HepG2 (cell line): ENCODE measurements around the gene DCTN1. TPM values are rescaled to one million over a fixed set of nuclear protein-coding genes. Genes with fewer than 3 reads are reported as not detected.

Source experiments
- GATA4 ChIP-seq: sonication (generic); IDR thresholded peaks from 2 replicates; pipeline ENCODE4 v1.6.1; 2016; ENCODE audit warnings: antibody characterized with exemption, low read depth, borderline replicate concordance
- GZF1 ChIP-seq: sonication (generic); formaldehyde crosslinking; IDR thresholded peaks from 2 replicates; pipeline ENCODE4 v1.5.1; 2020; ENCODE audit warnings: mild to moderate bottlenecking, missing genetic modification reagents
- HOXA9 ChIP-seq: sonication (generic); formaldehyde crosslinking; IDR thresholded peaks from 2 replicates; pipeline ENCODE4 v1.8.1; 2022; ENCODE audit warnings: missing genetic modification reagents, mild to moderate bottlenecking, moderate library complexity, borderline replicate concordance
- JUNB ChIP-seq: sonication (generic); formaldehyde crosslinking; IDR thresholded peaks from 2 replicates; pipeline ENCODE4 v1.8.0; 2022; ENCODE audit warnings: missing genetic modification reagents, mild to moderate bottlenecking, borderline replicate concordance
- MAFK ChIP-seq, 2 experiments: IDR thresholded peaks in 1 of 2; conservative IDR thresholded peaks in 1 of 2; 2 replicates each; pipeline ENCODE4 v1.6.1; 2011; ENCODE audit warnings: improper control_type of control experiment in 2 of 2, low read length in 2 of 2
- MLLT10 ChIP-seq: sonication (generic); formaldehyde crosslinking; IDR thresholded peaks from 2 replicates; pipeline ENCODE4 v1.4.0; 2020; ENCODE audit warnings: missing genetic modification reagents
- NFYB ChIP-seq: sonication (generic); formaldehyde crosslinking; IDR thresholded peaks from 2 replicates; pipeline ENCODE4 v1.4.0; 2020; ENCODE audit warnings: missing genetic modification reagents
- RARG ChIP-seq: sonication (generic); formaldehyde crosslinking; IDR thresholded peaks from 2 replicates; pipeline ENCODE4 v1.4.0; 2020; ENCODE audit warnings: low read depth, mild to moderate bottlenecking, missing genetic modification reagents
- SMARCC2 ChIP-seq: fragments of 450-650 bp; IDR thresholded peaks from 2 replicates; pipeline ENCODE4 v1.6.1; 2017; ENCODE audit warnings: antibody characterized with exemption, mild to moderate bottlenecking
- ZBTB7A ChIP-seq: sonication (generic); formaldehyde crosslinking; IDR thresholded peaks from 2 replicates; pipeline ENCODE4 v1.8.0; 2022; ENCODE audit warnings: mild to moderate bottlenecking, missing genetic modification reagents
- ZBTB7B ChIP-seq: sonication (generic); formaldehyde crosslinking; IDR thresholded peaks from 2 replicates; pipeline ENCODE4 v1.4.0; 2020; ENCODE audit warnings: missing genetic modification reagents
- ZNF138 ChIP-seq: sonication (generic); formaldehyde crosslinking; IDR thresholded peaks from 2 replicates; pipeline ENCODE4 v1.5.0; 2020; ENCODE audit warnings: mild to moderate bottlenecking, low read depth, missing genetic modification reagents
- ZNF282 ChIP-seq: fragments of 450-650 bp; IDR thresholded peaks from 2 replicates; pipeline ENCODE4 v1.6.1; 2018; ENCODE audit not compliant: partially characterized antibody
- ZNF441 ChIP-seq: sonication (generic); formaldehyde crosslinking; IDR thresholded peaks from 2 replicates; pipeline ENCODE4 v1.7.0; 2021; ENCODE audit warnings: missing genetic modification reagents, borderline replicate concordance
- ZNF468 ChIP-seq: sonication (generic); formaldehyde crosslinking; IDR thresholded peaks from 2 replicates; pipeline ENCODE4 v1.8.0; 2022; ENCODE audit warnings: mild to moderate bottlenecking, moderate library complexity, missing genetic modification reagents
- ZNF543 ChIP-seq: sonication (generic); formaldehyde crosslinking; IDR thresholded peaks from 2 replicates; pipeline ENCODE4 v1.4.0; 2020; ENCODE audit warnings: mild to moderate bottlenecking, missing genetic modification reagents
- ZNF572 ChIP-seq: sonication (generic); formaldehyde crosslinking; IDR thresholded peaks from 2 replicates; pipeline ENCODE4 v1.5.1; 2020; ENCODE audit warnings: mild to moderate bottlenecking, missing genetic modification reagents
- ZNF616 ChIP-seq: sonication (generic); formaldehyde crosslinking; IDR thresholded peaks from 2 replicates; pipeline ENCODE4 v1.5.0; 2020; ENCODE audit warnings: low read depth, mild to moderate bottlenecking, missing genetic modification reagents
- ZNF776 ChIP-seq: sonication (generic); formaldehyde crosslinking; IDR thresholded peaks from 2 replicates; pipeline ENCODE4 v1.4.0; 2020; ENCODE audit warnings: mild to moderate bottlenecking, missing genetic modification reagents
- ZZZ3 ChIP-seq: sonication (generic); formaldehyde crosslinking; IDR thresholded peaks from 2 replicates; pipeline ENCODE4 v1.4.0; 2020; ENCODE audit warnings: missing genetic modification reagents, mild to moderate bottlenecking, borderline replicate concordance
- polyA plus RNA-seq, 8 experiments: library from polyadenylated mRNA; depleted of rRNA in 3 of 8; stranded (reverse) in 7 of 8; unstranded in 1 of 8; fragments of >200 nt; fragmentation: Illumina TruSeq in 4 of 8; extraction: Trizol in 4 of 8; gene quantifications; 2 replicates each; pipeline versions ENCODE4 v1.2.1 to v1.2.3, GENCODE V29; 2011 to 2016; ENCODE audit warnings: low read depth in 4 of 8, missing spikeins in 1 of 8, mixed read lengths in 1 of 8; ENCODE audit not compliant: insufficient read depth in 1 of 8
- total RNA-seq, 5 experiments: library from RNA; depleted of rRNA; stranded (reverse); fragments of >200 nt; fragmentation: Illumina TruSeq; extraction: Trizol; gene quantifications; 2 replicates each; pipeline ENCODE4 v1.2.3, GENCODE V29; 2016; ENCODE audit warnings: low read depth in 1 of 5
- TF ChIP-seq, protein P1 (sequence below): sonication (generic); formaldehyde crosslinking; IDR thresholded peaks from 2 replicates; pipeline ENCODE4 v1.5.0; 2020; ENCODE audit warnings: missing genetic modification reagents
- TF ChIP-seq, protein P2 (sequence below): sonication (generic); formaldehyde crosslinking; IDR thresholded peaks from 2 replicates; pipeline ENCODE4 v1.8.0; 2022; ENCODE audit warnings: mild to moderate bottlenecking, missing genetic modification reagents
- TF ChIP-seq, protein P3 (sequence below): sonication (generic); formaldehyde crosslinking; IDR thresholded peaks from 2 replicates; pipeline ENCODE4 v1.5.1; 2020; ENCODE audit warnings: missing genetic modification reagents, mild to moderate bottlenecking, borderline replicate concordance
- TF ChIP-seq, protein P4 (sequence below): sonication (generic); formaldehyde crosslinking; IDR thresholded peaks from 2 replicates; pipeline ENCODE4 v1.8.0; 2022; ENCODE audit warnings: missing genetic modification reagents, mild to moderate bottlenecking, moderate library complexity, borderline replicate concordance
- TF ChIP-seq, protein P5 (sequence below): sonication (generic); formaldehyde crosslinking; conservative IDR thresholded peaks from 2 replicates; pipeline ENCODE4 v1.4.0; 2020; ENCODE audit warnings: missing genetic modification reagents

Gene DCTN1
- total and polyA plus RNA-seq, 2 of the 13 experiments (the other 11 are each of a cell fraction or from before 2014, with no cell fraction given): 73.2 to 122 TPM

DNA sequence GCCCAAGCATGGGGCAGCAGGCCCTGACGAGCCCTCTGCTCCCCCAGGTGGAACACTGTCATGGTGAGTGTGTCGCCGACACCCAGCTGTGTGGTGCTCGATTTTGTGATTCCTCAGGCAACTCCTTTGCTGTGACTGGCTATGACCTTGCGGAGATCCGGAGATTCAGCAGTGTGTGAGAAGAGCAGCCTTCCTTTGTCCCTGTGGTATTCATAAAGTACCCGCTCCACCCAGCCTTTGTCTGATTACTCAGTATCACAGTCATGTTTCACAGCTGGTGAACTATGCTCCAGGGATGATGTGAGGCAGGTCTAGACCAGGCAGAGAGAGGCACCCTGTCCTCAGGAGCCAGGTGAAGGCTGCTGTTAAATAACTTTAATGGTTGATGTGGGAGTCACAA, 45.4 kb upstream of the DCTN1 start (continued):
- TF ChIP-seq ZBTB7A (CRISPR knock-in tag): no peak
- TF ChIP-seq ZNF441 (CRISPR knock-in tag): 0 out of 2 replicates have a peak, but pooled peaks have one; percentile 8
- TF ChIP-seq, protein P1, sequence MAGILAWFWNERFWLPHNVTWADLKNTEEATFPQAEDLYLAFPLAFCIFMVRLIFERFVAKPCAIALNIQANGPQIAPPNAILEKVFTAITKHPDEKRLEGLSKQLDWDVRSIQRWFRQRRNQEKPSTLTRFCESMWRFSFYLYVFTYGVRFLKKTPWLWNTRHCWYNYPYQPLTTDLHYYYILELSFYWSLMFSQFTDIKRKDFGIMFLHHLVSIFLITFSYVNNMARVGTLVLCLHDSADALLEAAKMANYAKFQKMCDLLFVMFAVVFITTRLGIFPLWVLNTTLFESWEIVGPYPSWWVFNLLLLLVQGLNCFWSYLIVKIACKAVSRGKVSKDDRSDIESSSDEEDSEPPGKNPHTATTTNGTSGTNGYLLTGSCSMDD (CRISPR knock-in tag): no peak
- TF ChIP-seq, protein P2, sequence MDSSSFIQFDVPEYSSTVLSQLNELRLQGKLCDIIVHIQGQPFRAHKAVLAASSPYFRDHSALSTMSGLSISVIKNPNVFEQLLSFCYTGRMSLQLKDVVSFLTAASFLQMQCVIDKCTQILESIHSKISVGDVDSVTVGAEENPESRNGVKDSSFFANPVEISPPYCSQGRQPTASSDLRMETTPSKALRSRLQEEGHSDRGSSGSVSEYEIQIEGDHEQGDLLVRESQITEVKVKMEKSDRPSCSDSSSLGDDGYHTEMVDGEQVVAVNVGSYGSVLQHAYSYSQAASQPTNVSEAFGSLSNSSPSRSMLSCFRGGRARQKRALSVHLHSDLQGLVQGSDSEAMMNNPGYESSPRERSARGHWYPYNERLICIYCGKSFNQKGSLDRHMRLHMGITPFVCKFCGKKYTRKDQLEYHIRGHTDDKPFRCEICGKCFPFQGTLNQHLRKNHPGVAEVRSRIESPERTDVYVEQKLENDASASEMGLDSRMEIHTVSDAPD (CRISPR knock-in tag): 0 out of 2 replicates have a peak, but pooled peaks have one; percentile 57
- TF ChIP-seq ZNF543 (CRISPR knock-in tag): no peak
- no peak for TF ChIP-seq ZZZ3
- TF ChIP-seq, protein P3, sequence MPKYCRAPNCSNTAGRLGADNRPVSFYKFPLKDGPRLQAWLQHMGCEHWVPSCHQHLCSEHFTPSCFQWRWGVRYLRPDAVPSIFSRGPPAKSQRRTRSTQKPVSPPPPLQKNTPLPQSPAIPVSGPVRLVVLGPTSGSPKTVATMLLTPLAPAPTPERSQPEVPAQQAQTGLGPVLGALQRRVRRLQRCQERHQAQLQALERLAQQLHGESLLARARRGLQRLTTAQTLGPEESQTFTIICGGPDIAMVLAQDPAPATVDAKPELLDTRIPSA: no peak
- TF ChIP-seq NFYB: no peak
- TF ChIP-seq ZNF282: no peak
- peak; percentile 51; the same call in 1 of the 2 replicates for TF ChIP-seq HOXA9 (CRISPR knock-in tag)
- no peak for TF ChIP-seq JUNB (CRISPR knock-in tag)
- TF ChIP-seq ZNF138 (CRISPR knock-in tag): no peak
- TF ChIP-seq ZNF616 (CRISPR knock-in tag): no peak
- no peak for TF ChIP-seq ZNF468 (CRISPR knock-in tag)
- TF ChIP-seq, protein P4, sequence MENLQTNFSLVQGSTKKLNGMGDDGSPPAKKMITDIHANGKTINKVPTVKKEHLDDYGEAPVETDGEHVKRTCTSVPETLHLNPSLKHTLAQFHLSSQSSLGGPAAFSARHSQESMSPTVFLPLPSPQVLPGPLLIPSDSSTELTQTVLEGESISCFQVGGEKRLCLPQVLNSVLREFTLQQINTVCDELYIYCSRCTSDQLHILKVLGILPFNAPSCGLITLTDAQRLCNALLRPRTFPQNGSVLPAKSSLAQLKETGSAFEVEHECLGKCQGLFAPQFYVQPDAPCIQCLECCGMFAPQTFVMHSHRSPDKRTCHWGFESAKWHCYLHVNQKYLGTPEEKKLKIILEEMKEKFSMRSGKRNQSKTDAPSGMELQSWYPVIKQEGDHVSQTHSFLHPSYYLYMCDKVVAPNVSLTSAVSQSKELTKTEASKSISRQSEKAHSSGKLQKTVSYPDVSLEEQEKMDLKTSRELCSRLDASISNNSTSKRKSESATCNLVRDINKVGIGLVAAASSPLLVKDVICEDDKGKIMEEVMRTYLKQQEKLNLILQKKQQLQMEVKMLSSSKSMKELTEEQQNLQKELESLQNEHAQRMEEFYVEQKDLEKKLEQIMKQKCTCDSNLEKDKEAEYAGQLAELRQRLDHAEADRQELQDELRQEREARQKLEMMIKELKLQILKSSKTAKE (CRISPR knock-in tag): peak; percentile 47; the same call in 1 of the 2 replicates
- TF ChIP-seq SMARCC2: no peak
- TF ChIP-seq MAFK (conservative IDR thresholded peaks at IDR 0.05 in 1 of 2, IDR thresholded peaks at IDR 0.05 in 1 of 2; ENCODE audit: low read length in 2 of 2): no peak
- no peak for TF ChIP-seq ZBTB7B (CRISPR knock-in tag)
- TF ChIP-seq, protein P5, sequence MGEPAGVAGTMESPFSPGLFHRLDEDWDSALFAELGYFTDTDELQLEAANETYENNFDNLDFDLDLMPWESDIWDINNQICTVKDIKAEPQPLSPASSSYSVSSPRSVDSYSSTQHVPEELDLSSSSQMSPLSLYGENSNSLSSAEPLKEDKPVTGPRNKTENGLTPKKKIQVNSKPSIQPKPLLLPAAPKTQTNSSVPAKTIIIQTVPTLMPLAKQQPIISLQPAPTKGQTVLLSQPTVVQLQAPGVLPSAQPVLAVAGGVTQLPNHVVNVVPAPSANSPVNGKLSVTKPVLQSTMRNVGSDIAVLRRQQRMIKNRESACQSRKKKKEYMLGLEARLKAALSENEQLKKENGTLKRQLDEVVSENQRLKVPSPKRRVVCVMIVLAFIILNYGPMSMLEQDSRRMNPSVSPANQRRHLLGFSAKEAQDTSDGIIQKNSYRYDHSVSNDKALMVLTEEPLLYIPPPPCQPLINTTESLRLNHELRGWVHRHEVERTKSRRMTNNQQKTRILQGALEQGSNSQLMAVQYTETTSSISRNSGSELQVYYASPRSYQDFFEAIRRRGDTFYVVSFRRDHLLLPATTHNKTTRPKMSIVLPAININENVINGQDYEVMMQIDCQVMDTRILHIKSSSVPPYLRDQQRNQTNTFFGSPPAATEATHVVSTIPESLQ (CRISPR knock-in tag): no peak
- no peak for TF ChIP-seq MLLT10
- no peak for TF ChIP-seq ZNF776
- TF ChIP-seq GZF1: no peak
- TF ChIP-seq RARG (CRISPR knock-in tag): no peak
- no peak for TF ChIP-seq ZNF572 (CRISPR knock-in tag)
- 0 out of 2 replicates have a peak, but pooled peaks have one; percentile 12 for TF ChIP-seq GATA4
